ENCODE results near the gene TCF15.

- TF ChIP-seq, protein P1, sequence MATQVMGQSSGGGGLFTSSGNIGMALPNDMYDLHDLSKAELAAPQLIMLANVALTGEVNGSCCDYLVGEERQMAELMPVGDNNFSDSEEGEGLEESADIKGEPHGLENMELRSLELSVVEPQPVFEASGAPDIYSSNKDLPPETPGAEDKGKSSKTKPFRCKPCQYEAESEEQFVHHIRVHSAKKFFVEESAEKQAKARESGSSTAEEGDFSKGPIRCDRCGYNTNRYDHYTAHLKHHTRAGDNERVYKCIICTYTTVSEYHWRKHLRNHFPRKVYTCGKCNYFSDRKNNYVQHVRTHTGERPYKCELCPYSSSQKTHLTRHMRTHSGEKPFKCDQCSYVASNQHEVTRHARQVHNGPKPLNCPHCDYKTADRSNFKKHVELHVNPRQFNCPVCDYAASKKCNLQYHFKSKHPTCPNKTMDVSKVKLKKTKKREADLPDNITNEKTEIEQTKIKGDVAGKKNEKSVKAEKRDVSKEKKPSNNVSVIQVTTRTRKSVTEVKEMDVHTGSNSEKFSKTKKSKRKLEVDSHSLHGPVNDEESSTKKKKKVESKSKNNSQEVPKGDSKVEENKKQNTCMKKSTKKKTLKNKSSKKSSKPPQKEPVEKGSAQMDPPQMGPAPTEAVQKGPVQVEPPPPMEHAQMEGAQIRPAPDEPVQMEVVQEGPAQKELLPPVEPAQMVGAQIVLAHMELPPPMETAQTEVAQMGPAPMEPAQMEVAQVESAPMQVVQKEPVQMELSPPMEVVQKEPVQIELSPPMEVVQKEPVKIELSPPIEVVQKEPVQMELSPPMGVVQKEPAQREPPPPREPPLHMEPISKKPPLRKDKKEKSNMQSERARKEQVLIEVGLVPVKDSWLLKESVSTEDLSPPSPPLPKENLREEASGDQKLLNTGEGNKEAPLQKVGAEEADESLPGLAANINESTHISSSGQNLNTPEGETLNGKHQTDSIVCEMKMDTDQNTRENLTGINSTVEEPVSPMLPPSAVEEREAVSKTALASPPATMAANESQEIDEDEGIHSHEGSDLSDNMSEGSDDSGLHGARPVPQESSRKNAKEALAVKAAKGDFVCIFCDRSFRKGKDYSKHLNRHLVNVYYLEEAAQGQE (IDR thresholded peaks at IDR 0.05; ENCODE audit: insufficient read depth in 1 of 2, low read depth in 2 of 2, low read length in 2 of 2) = no peak
- TF ChIP-seq POLR2AphosphoS5 (IDR thresholded peaks at IDR 0.05; ENCODE audit: low read depth, low read length) (no peak), FOXP2 (optimal IDR thresholded peaks at IDR 0.05; ENCODE audit: borderline replicate concordance, extremely low read depth, extremely low read length, insufficient read depth) (no peak)
Observed at GRCh38 chr20:562232-562897, 47.7 kb downstream of the TCF15 start.

Data from PFSK-1 (cell line).